C4-2B (cell line): ENCODE data around the gene EXOC1.

ENCODE experiments used
- ZFX ChIP-seq: fragments of 450-650 bp; IDR thresholded peaks from 2 replicates; pipeline ENCODE4 v1.6.1; 2017
- TF ChIP-seq, protein P1 (sequence below): fragments of 450-650 bp; conservative IDR thresholded peaks from 2 replicates; pipeline ENCODE4 v1.5.1; 2017; ENCODE audit warnings: mild to moderate bottlenecking

DNA sequence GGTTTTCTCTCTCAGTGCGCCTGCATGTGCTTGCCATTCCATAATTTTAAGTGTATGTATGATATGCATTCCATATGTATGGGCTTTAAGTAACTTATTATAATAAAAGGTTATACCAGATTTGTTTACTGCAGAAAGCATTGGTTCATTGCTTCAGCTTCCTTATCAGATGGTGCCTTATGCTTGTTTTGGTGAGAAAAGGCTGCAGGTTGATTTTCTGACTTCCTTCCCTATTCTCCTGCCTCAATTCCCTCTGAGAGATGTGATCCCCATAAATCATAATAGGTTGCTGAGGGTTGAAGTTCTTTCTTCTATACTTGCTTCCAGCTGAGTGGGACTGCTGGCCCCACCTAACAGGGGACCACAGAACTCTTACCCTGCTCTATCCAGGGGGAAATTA, 85.0 kb downstream of the EXOC1 start:
- TF ChIP-seq, protein P1, sequence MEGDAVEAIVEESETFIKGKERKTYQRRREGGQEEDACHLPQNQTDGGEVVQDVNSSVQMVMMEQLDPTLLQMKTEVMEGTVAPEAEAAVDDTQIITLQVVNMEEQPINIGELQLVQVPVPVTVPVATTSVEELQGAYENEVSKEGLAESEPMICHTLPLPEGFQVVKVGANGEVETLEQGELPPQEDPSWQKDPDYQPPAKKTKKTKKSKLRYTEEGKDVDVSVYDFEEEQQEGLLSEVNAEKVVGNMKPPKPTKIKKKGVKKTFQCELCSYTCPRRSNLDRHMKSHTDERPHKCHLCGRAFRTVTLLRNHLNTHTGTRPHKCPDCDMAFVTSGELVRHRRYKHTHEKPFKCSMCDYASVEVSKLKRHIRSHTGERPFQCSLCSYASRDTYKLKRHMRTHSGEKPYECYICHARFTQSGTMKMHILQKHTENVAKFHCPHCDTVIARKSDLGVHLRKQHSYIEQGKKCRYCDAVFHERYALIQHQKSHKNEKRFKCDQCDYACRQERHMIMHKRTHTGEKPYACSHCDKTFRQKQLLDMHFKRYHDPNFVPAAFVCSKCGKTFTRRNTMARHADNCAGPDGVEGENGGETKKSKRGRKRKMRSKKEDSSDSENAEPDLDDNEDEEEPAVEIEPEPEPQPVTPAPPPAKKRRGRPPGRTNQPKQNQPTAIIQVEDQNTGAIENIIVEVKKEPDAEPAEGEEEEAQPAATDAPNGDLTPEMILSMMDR, result no peak
- no peak for TF ChIP-seq ZFX
